ENCODE measurements around the gene SYTL5.
A peak's percentile ranks its signal among the peaks of the same experiment; 100 is the strongest.

The SYTL5 gene

GRCh38 chrX:38006291-38006690, at the start of gene SYTL5:
Gene SYTL5, plus strand, starts transcription at chrX:38006553. Its CDS starts 27,337 bp downstream, at chrX:38033890.
- H3K4me1 ChIP-seq (ENCODE audit: control insufficient read depth in 2 of 2, insufficient read depth in 2 of 2, low read length in 2 of 2), result no peaks in the 10 kb centered on the region
- H3K36me3 ChIP-seq (ENCODE audit: control insufficient read depth in 2 of 2, insufficient read depth in 2 of 2, low read length in 2 of 2), result no peaks in the 10 kb centered on the region
- peak within 1 kb of the TSS; percentile 75 to 78 for H3K27ac ChIP-seq (ENCODE audit: low read depth in 2 of 2, low read length in 2 of 2)
- peak within 1 kb of the TSS in 1 of 2 donors; percentile 30 for H3K4me3 ChIP-seq (ENCODE audit: low read length in 2 of 2)
- H3K9ac ChIP-seq (ENCODE audit: low read depth in 1 of 2, low read length in 2 of 2), result peak within 1 kb of the TSS in 1 of 2 donors; percentile 33
- no peaks in the 10 kb centered on the region for H3K27me3 ChIP-seq (ENCODE audit: control insufficient read depth in 2 of 2, insufficient read depth in 2 of 2, low read length in 2 of 2)
- H3K9me3 ChIP-seq (ENCODE audit: control insufficient read depth in 2 of 2, low read length in 2 of 2), result no peaks in the 10 kb centered on the region

GRCh38 chrX:37958525-37959211, 47.7 kb upstream of the SYTL5 start:
- no peak overlapping the region for H3K27ac ChIP-seq (ENCODE audit: low read depth in 2 of 2, low read length in 2 of 2)
- H3K9me3 ChIP-seq (ENCODE audit: control insufficient read depth in 2 of 2, low read length in 2 of 2), result no peaks in the 10 kb centered on the region
- no peak overlapping the region for H3K9ac ChIP-seq (ENCODE audit: low read depth in 1 of 2, low read length in 2 of 2)
- no peaks in the 10 kb centered on the region for H3K4me1 ChIP-seq (ENCODE audit: control insufficient read depth in 2 of 2, insufficient read depth in 2 of 2, low read length in 2 of 2)
- H3K36me3 ChIP-seq (ENCODE audit: control insufficient read depth in 2 of 2, insufficient read depth in 2 of 2, low read length in 2 of 2), result no peaks in the 10 kb centered on the region
- no peak overlapping the region for H3K4me3 ChIP-seq (ENCODE audit: low read length in 2 of 2)
- H3K27me3 ChIP-seq (ENCODE audit: control insufficient read depth in 2 of 2, insufficient read depth in 2 of 2, low read length in 2 of 2), result no peaks in the 10 kb centered on the region

- no peaks in the 10 kb centered on the region for H3K9me3 ChIP-seq (ENCODE audit: control insufficient read depth in 2 of 2, low read length in 2 of 2)
- H3K4me3 ChIP-seq (ENCODE audit: low read length in 2 of 2), result no peak overlapping the region
- no peaks in the 10 kb centered on the region for H3K4me1 ChIP-seq (ENCODE audit: control insufficient read depth in 2 of 2, insufficient read depth in 2 of 2, low read length in 2 of 2)
- no peaks in the 10 kb centered on the region for H3K36me3 ChIP-seq (ENCODE audit: control insufficient read depth in 2 of 2, insufficient read depth in 2 of 2, low read length in 2 of 2)
- H3K9ac ChIP-seq (ENCODE audit: low read depth in 1 of 2, low read length in 2 of 2), result no peak overlapping the region
- no peaks in the 10 kb centered on the region for H3K27me3 ChIP-seq (ENCODE audit: control insufficient read depth in 2 of 2, insufficient read depth in 2 of 2, low read length in 2 of 2)
- no peak overlapping the region for H3K27ac ChIP-seq (ENCODE audit: low read depth in 2 of 2, low read length in 2 of 2)
Measured at GRCh38 chrX:37959212-37960021, 46.9 kb upstream of the SYTL5 start.

- H3K9me3 ChIP-seq (ENCODE audit: control insufficient read depth in 2 of 2, low read length in 2 of 2), result no peaks in the 10 kb centered on the region
- H3K36me3 ChIP-seq (ENCODE audit: control insufficient read depth in 2 of 2, insufficient read depth in 2 of 2, low read length in 2 of 2), result no peaks in the 10 kb centered on the region
- H3K4me1 ChIP-seq (ENCODE audit: control insufficient read depth in 2 of 2, insufficient read depth in 2 of 2, low read length in 2 of 2), result no peaks in the 10 kb centered on the region
- no peaks in the 10 kb centered on the region for H3K27me3 ChIP-seq (ENCODE audit: control insufficient read depth in 2 of 2, insufficient read depth in 2 of 2, low read length in 2 of 2)
- H3K27ac ChIP-seq (ENCODE audit: low read depth in 2 of 2, low read length in 2 of 2), result no peak overlapping the region
- no peak overlapping the region for H3K9ac ChIP-seq (ENCODE audit: low read depth in 1 of 2, low read length in 2 of 2)
- H3K4me3 ChIP-seq (ENCODE audit: low read length in 2 of 2), result no peak overlapping the region
Measured at GRCh38 chrX:37961118-37961517, 45.2 kb upstream of the SYTL5 start.

GRCh38 chrX:37967714-37968113, 38.6 kb upstream of the SYTL5 start:
- Histone ChIP-seq H3K9me3 (ENCODE audit: control insufficient read depth in 2 of 2, low read length in 2 of 2) (no peaks in the 10 kb centered on the region), H3K4me3 (ENCODE audit: low read length in 2 of 2) (no peak overlapping the region), H3K27ac (ENCODE audit: low read depth in 2 of 2, low read length in 2 of 2) (no peak overlapping the region), H3K36me3 (ENCODE audit: control insufficient read depth in 2 of 2, insufficient read depth in 2 of 2, low read length in 2 of 2) (no peaks in the 10 kb centered on the region), H3K4me1 (ENCODE audit: control insufficient read depth in 2 of 2, insufficient read depth in 2 of 2, low read length in 2 of 2) (no peaks in the 10 kb centered on the region), H3K9ac (ENCODE audit: low read depth in 1 of 2, low read length in 2 of 2) (no peak overlapping the region), H3K27me3 (ENCODE audit: control insufficient read depth in 2 of 2, insufficient read depth in 2 of 2, low read length in 2 of 2) (peaks cover 0 to 3% of the 10 kb centered on the region in 2 donors)

- Histone ChIP-seq H3K27me3 (ENCODE audit: control insufficient read depth in 2 of 2, insufficient read depth in 2 of 2, low read length in 2 of 2) (peaks cover 0 to 3% of the 10 kb centered on the region in 2 donors), H3K4me3 (ENCODE audit: low read length in 2 of 2) (no peak overlapping the region), H3K9me3 (ENCODE audit: control insufficient read depth in 2 of 2, low read length in 2 of 2) (no peaks in the 10 kb centered on the region), H3K4me1 (ENCODE audit: control insufficient read depth in 2 of 2, insufficient read depth in 2 of 2, low read length in 2 of 2) (peaks cover 0 to 10% of the 10 kb centered on the region in 2 donors), H3K9ac (ENCODE audit: low read depth in 1 of 2, low read length in 2 of 2) (no peak overlapping the region), H3K27ac (ENCODE audit: low read depth in 2 of 2, low read length in 2 of 2) (no peak overlapping the region), H3K36me3 (ENCODE audit: control insufficient read depth in 2 of 2, insufficient read depth in 2 of 2, low read length in 2 of 2) (no peaks in the 10 kb centered on the region)
Measured at GRCh38 chrX:37975421-37975820, 30.9 kb upstream of the SYTL5 start.

GRCh38 chrX:37976153-37976552, 30.2 kb upstream of the SYTL5 start:
- no peaks in the 10 kb centered on the region for H3K9me3 ChIP-seq (ENCODE audit: control insufficient read depth in 2 of 2, low read length in 2 of 2)

GRCh38 chrX:37984880-37985279, 21.5 kb upstream of the SYTL5 start:
- no peaks in the 10 kb centered on the region for H3K9me3 ChIP-seq (ENCODE audit: control insufficient read depth in 2 of 2, low read length in 2 of 2)
- no peak overlapping the region for H3K4me3 ChIP-seq (ENCODE audit: low read length in 2 of 2)
- H3K4me1 ChIP-seq (ENCODE audit: control insufficient read depth in 2 of 2, insufficient read depth in 2 of 2, low read length in 2 of 2), result no peaks in the 10 kb centered on the region

More at GRCh38 chrX:37976153-37976552, 30.2 kb upstream of the SYTL5 start:
- no peak overlapping the region for H3K9ac ChIP-seq (ENCODE audit: low read depth in 1 of 2, low read length in 2 of 2)
- peaks cover 3 to 4% of the 10 kb centered on the region in 2 donors for H3K27me3 ChIP-seq (ENCODE audit: control insufficient read depth in 2 of 2, insufficient read depth in 2 of 2, low read length in 2 of 2)
- peaks cover 0 to 10% of the 10 kb centered on the region in 2 donors for H3K4me1 ChIP-seq (ENCODE audit: control insufficient read depth in 2 of 2, insufficient read depth in 2 of 2, low read length in 2 of 2)
- H3K4me3 ChIP-seq (ENCODE audit: low read length in 2 of 2), result no peak overlapping the region
- no peaks in the 10 kb centered on the region for H3K36me3 ChIP-seq (ENCODE audit: control insufficient read depth in 2 of 2, insufficient read depth in 2 of 2, low read length in 2 of 2)
- no peak overlapping the region for H3K27ac ChIP-seq (ENCODE audit: low read depth in 2 of 2, low read length in 2 of 2)

GRCh38 chrX:37986893-37987292, 19.5 kb upstream of the SYTL5 start:
- H3K9me3 ChIP-seq (ENCODE audit: control insufficient read depth in 2 of 2, low read length in 2 of 2), result no peaks in the 10 kb centered on the region
- no peaks in the 10 kb centered on the region for H3K27me3 ChIP-seq (ENCODE audit: control insufficient read depth in 2 of 2, insufficient read depth in 2 of 2, low read length in 2 of 2)
- H3K36me3 ChIP-seq (ENCODE audit: control insufficient read depth in 2 of 2, insufficient read depth in 2 of 2, low read length in 2 of 2), result no peaks in the 10 kb centered on the region
- H3K27ac ChIP-seq (ENCODE audit: low read depth in 2 of 2, low read length in 2 of 2), result no peak overlapping the region
- no peaks in the 10 kb centered on the region for H3K4me1 ChIP-seq (ENCODE audit: control insufficient read depth in 2 of 2, insufficient read depth in 2 of 2, low read length in 2 of 2)
- no peak overlapping the region for H3K4me3 ChIP-seq (ENCODE audit: low read length in 2 of 2)
- H3K9ac ChIP-seq (ENCODE audit: low read depth in 1 of 2, low read length in 2 of 2), result no peak overlapping the region

More at GRCh38 chrX:37984880-37985279, 21.5 kb upstream of the SYTL5 start:
- Histone ChIP-seq H3K27ac (ENCODE audit: low read depth in 2 of 2, low read length in 2 of 2) (no peak overlapping the region), H3K9ac (ENCODE audit: low read depth in 1 of 2, low read length in 2 of 2) (no peak overlapping the region), H3K27me3 (ENCODE audit: control insufficient read depth in 2 of 2, insufficient read depth in 2 of 2, low read length in 2 of 2) (peaks cover 0 to 4% of the 10 kb centered on the region in 2 donors), H3K36me3 (ENCODE audit: control insufficient read depth in 2 of 2, insufficient read depth in 2 of 2, low read length in 2 of 2) (no peaks in the 10 kb centered on the region)

- H3K9ac ChIP-seq (ENCODE audit: low read depth in 1 of 2, low read length in 2 of 2), result no peak overlapping the region
- H3K4me1 ChIP-seq (ENCODE audit: control insufficient read depth in 2 of 2, insufficient read depth in 2 of 2, low read length in 2 of 2), result no peaks in the 10 kb centered on the region
- H3K36me3 ChIP-seq (ENCODE audit: control insufficient read depth in 2 of 2, insufficient read depth in 2 of 2, low read length in 2 of 2), result no peaks in the 10 kb centered on the region
- no peaks in the 10 kb centered on the region for H3K9me3 ChIP-seq (ENCODE audit: control insufficient read depth in 2 of 2, low read length in 2 of 2)
- H3K27me3 ChIP-seq (ENCODE audit: control insufficient read depth in 2 of 2, insufficient read depth in 2 of 2, low read length in 2 of 2), result no peaks in the 10 kb centered on the region
- H3K27ac ChIP-seq (ENCODE audit: low read depth in 2 of 2, low read length in 2 of 2), result peak overlapping the region in 1 of 2 donors; percentile 6
- no peak overlapping the region for H3K4me3 ChIP-seq (ENCODE audit: low read length in 2 of 2)
Measured at GRCh38 chrX:37989304-37989703, 17.0 kb upstream of the SYTL5 start.
